WERI-Rb-1 (cell line): ENCODE measurements around the gene NAB2.

Source experiments
- DNase-seq: peaks from one replicate; pipeline ENCODE4 v3.0.0-alpha.2; 2020
- H3K27ac ChIP-seq: fragments of 250-450 bp; sonication (Bioruptor Pico); 2 replicates; pipeline ENCODE4 v1.5.1; 2020; ENCODE audit warnings: mild to moderate bottlenecking, moderate library complexity
- H3K27me3 ChIP-seq: fragments of 250-450 bp; sonication (Bioruptor Pico); 2 replicates; pipeline ENCODE4 v1.5.1; 2021; ENCODE audit warnings: mild to moderate bottlenecking, low read depth, moderate library complexity; ENCODE audit not compliant: insufficient read depth, severe bottlenecking
- H3K36me3 ChIP-seq: fragments of 250-450 bp; sonication (Bioruptor Pico); 2 replicates; pipeline ENCODE4 v1.5.1; 2020; ENCODE audit warnings: mild to moderate bottlenecking, moderate library complexity
- H3K4me3 ChIP-seq: 2 replicates; pipeline ENCODE4 v1.5.1; 2011; ENCODE audit warnings: low read depth, mild to moderate bottlenecking, control low read depth, low read length
- H3K9me3 ChIP-seq: fragments of 250-450 bp; sonication (Bioruptor Pico); 2 replicates; pipeline ENCODE4 v1.5.1; 2021; ENCODE audit warnings: mild to moderate bottlenecking, moderate library complexity; ENCODE audit not compliant: severe bottlenecking
- TF ChIP-seq, protein P1 (sequence below): IDR thresholded peaks from 2 replicates; pipeline ENCODE4 v1.5.1; 2011; ENCODE audit warnings: low read depth, mild to moderate bottlenecking, control low read depth, inconsistent platforms, low read length

The NAB2 gene

DNA sequence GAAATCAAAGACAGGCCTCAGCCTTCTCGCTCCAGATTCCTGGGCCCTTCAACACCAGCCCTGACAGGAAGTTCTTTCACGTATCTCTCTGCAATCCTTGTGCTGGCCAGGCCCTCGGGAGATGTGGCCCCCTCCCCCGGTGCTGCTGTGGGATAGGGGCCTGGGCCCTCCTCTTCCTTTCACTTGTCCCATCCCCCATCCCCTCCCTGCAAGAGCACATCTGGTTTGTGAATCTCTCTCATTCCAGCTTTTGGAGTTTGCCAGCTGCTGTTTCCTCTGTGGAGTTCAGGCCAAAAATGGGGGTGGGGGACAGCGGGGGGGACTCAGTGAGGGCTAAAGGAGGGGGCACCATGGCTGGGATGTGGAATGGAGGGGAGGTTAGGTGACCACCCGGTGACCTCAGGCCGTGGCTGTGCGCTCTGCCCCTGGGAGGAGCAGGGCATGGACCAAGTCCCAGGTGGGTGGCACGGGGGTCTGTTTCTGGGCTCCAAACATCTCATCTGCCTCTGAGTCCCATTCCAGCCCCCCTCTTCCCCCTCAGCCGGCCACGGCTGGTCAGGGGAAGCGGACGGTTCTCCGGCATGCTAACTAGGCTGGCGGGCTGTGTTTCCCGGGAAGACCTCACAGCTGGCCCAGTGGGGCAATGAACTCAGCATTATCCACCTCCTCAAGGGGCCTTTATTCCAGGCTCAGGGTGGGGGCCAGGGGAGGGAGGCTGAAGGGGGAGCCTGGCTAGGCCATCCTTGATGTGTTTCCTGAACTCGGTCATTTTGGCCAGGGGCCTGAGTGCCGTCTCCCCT is 46.8 kb downstream of the NAB2 start:
- Histone ChIP-seq H3K9me3 (no peaks in the 10 kb centered on the region), H3K4me3 (no peak overlapping the region), H3K27me3 (no peaks in the 10 kb centered on the region), H3K36me3 (no peaks in the 10 kb centered on the region; the same call in 1 of the 2 replicates), H3K27ac (no peak overlapping the region)
- no peak for DNase-seq
- TF ChIP-seq, protein P1, sequence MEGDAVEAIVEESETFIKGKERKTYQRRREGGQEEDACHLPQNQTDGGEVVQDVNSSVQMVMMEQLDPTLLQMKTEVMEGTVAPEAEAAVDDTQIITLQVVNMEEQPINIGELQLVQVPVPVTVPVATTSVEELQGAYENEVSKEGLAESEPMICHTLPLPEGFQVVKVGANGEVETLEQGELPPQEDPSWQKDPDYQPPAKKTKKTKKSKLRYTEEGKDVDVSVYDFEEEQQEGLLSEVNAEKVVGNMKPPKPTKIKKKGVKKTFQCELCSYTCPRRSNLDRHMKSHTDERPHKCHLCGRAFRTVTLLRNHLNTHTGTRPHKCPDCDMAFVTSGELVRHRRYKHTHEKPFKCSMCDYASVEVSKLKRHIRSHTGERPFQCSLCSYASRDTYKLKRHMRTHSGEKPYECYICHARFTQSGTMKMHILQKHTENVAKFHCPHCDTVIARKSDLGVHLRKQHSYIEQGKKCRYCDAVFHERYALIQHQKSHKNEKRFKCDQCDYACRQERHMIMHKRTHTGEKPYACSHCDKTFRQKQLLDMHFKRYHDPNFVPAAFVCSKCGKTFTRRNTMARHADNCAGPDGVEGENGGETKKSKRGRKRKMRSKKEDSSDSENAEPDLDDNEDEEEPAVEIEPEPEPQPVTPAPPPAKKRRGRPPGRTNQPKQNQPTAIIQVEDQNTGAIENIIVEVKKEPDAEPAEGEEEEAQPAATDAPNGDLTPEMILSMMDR, result no peak

DNA sequence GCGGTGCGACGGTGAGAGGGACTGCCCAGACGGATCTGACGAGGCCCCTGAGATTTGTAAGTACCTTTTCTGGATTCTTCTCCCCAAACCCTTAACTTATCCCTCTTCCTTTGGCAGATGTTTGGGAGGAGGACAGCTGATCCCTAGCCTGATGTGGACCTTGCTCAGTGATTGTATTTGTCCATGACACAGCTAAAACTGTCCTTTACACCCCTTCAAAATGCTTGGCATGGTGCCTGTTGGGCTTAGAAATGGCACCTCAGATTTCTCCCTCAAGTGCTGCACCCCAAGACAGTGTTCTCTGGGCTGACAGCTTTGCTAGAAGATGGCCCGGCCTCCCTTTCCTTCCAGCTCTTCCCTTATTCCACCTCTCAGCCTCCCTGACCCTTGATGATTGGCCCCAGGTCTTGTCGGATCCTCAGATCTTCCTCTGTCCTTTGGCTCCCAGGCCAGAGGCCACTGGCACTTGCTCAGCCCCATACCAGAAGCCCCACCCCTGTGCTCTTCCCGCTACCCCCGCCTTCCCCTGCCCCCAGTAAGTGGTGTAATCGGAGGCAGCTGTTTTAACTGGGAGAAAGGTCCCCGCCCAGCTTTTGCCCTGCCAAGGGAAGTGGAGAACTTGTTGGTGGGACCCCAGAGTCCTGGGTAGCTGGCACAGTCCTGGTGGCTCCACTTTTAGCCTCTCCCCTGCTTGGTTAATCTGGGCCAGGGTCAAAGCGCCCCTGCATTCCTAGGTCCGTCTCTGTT is 49.8 kb downstream of the NAB2 start:
- no peaks in the 10 kb centered on the region; the same call in 1 of the 2 replicates for H3K36me3 ChIP-seq
- DNase-seq, result no peak
- TF ChIP-seq, protein P1, result no peak
- no peak overlapping the region for H3K27ac ChIP-seq
- H3K27me3 ChIP-seq, result no peaks in the 10 kb centered on the region
- no peaks in the 10 kb centered on the region for H3K9me3 ChIP-seq
- H3K4me3 ChIP-seq, result no peak overlapping the region

DNA sequence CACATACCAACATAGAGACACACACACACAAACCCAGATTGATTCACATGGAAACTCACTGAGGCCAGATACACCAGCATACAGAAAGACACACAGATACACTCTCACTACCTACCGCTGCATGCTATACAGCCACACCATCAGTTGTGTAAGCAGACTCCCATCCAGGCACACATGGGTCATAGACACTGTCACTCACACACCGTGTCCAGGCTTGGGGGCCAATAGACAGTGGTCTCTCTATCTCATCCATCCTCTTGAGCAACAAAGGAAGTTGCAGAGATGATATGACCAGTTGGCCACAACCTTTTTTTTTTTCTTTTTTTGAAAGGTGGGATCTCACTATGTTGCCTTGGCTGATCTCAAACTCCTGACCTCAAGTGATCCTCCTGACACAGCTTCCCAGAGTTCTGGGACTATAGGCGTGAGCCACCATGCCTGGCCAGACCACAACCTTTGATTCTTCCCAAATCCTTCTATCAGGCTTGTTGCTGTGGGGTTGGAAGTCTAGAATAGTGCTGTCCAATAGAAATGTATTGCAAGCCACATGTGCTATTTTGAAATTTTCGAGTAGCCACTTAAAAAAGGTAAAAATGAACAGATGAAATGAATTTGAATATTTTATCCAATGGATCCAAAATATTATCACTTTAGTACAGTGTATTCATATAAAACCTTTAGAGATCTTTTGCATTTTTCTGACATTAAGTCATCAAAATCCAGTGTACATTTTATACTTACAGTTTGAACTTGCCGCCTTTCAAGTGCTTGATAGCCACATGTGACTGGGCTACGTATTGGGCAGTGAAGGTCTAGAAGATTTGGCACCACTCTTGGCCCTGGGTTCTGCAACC is 51.1 kb downstream of the NAB2 start:
- Histone ChIP-seq H3K9me3 (no peaks in the 10 kb centered on the region), H3K27ac (no peak overlapping the region), H3K36me3 (no peaks in the 10 kb centered on the region; the same call in 1 of the 2 replicates), H3K27me3 (no peaks in the 10 kb centered on the region), H3K4me3 (no peak overlapping the region)
- DNase-seq, result no peak
- TF ChIP-seq, protein P1, result no peak

DNA sequence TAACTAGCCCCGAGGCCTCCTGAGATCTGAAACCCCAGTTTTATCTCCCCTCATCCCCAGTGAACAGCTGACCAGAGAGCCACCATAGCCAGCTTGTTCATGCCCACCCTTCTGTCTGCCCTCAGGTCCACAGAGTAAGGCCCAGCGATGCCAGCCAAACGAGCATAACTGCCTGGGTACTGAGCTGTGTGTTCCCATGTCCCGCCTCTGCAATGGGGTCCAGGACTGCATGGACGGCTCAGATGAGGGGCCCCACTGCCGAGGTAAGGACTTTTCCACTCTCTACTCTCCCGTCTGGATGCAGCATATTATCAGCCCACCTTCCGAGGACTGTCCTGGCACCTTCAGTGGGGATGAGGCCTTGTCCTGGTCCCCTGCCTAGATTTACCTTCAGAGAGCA is 52.3 kb downstream of the NAB2 start:
- Histone ChIP-seq H3K9me3 (no peaks in the 10 kb centered on the region), H3K27me3 (no peaks in the 10 kb centered on the region), H3K4me3 (no peak overlapping the region), H3K27ac (no peak overlapping the region), H3K36me3 (no peaks in the 10 kb centered on the region; the same call in 1 of the 2 replicates)
- no peak for DNase-seq
- TF ChIP-seq, protein P1, result no peak

DNA sequence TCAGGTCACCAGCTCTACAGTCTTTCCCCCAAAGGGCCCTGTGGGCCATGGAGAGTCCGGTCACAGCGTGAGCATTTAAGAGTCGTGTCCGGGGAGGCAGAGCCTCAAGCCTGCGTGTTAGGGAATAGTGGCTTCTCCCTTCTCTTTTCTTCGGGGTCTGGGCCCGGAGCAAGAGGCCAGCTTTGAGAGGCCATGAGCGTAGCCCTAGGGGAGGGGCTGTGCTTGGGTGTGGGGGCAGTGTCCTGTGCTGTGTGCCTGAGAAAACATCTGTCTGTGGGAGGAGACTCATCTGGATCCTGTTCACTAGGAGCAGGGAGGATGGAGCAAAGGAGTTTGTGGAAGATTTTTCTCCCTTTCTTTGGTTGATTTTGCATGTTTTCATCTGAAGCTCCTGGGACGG is 53.2 kb downstream of the NAB2 start:
- Histone ChIP-seq H3K27me3 (no peaks in the 10 kb centered on the region), H3K4me3 (no peak overlapping the region), H3K27ac (no peak overlapping the region), H3K9me3 (no peaks in the 10 kb centered on the region), H3K36me3 (no peaks in the 10 kb centered on the region; the same call in 1 of the 2 replicates)
- no peak for DNase-seq
- TF ChIP-seq, protein P1, result no peak
